ENCODE results near the gene PTPRD.

DNA sequence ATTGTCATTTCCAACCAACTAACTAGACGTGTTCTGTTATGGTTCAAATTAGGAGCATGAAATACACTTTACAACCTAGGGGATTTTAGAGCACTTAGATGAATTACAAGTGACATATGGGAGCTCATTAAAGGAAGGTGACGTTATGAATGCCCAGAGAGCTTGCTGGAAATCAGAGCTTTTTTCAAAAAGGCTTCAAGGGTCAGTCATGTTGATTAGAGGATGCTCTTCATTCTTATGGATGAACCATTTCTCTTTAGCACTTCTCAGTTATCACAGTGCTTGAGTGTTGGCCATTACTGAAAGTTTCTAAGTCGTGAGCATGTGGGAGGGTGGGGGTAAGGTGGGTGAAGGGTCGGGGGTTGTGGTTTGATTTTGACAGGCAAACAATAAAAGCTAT, 1567.7 kb downstream of the PTPRD start:
- TF ChIP-seq MCM2 (IDR thresholded peaks at IDR 0.05; ENCODE audit: low read depth), result no peak
- TF ChIP-seq ZC3H8 (IDR thresholded peaks at IDR 0.05), result no peak
- TF ChIP-seq SIX5 (IDR thresholded peaks at IDR 0.05; ENCODE audit: borderline replicate concordance in 1 of 2, insufficient read depth in 1 of 2, low read depth in 1 of 2, low read length in 2 of 2), result no peak
- TF ChIP-seq ZSCAN29 (IDR thresholded peaks at IDR 0.05), result no peak
- TF ChIP-seq YY1 (IDR thresholded peaks at IDR 0.05; ENCODE audit: borderline replicate concordance in 1 of 3, control insufficient read depth in 1 of 3, extremely low read depth in 1 of 3, insufficient read depth in 3 of 3, insufficient read length in 1 of 3, insufficient replicate concordance in 2 of 3, low read depth in 1 of 3, low read length in 2 of 3), result no peak
- TF ChIP-seq, protein P1, sequence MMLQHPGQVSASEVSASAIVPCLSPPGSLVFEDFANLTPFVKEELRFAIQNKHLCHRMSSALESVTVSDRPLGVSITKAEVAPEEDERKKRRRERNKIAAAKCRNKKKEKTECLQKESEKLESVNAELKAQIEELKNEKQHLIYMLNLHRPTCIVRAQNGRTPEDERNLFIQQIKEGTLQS (IDR thresholded peaks at IDR 0.05), result no peak
- TF ChIP-seq, protein P1 (CRISPR knock-in tag; conservative IDR thresholded peaks at IDR 0.05), result no peak
- TF ChIP-seq, protein P2, sequence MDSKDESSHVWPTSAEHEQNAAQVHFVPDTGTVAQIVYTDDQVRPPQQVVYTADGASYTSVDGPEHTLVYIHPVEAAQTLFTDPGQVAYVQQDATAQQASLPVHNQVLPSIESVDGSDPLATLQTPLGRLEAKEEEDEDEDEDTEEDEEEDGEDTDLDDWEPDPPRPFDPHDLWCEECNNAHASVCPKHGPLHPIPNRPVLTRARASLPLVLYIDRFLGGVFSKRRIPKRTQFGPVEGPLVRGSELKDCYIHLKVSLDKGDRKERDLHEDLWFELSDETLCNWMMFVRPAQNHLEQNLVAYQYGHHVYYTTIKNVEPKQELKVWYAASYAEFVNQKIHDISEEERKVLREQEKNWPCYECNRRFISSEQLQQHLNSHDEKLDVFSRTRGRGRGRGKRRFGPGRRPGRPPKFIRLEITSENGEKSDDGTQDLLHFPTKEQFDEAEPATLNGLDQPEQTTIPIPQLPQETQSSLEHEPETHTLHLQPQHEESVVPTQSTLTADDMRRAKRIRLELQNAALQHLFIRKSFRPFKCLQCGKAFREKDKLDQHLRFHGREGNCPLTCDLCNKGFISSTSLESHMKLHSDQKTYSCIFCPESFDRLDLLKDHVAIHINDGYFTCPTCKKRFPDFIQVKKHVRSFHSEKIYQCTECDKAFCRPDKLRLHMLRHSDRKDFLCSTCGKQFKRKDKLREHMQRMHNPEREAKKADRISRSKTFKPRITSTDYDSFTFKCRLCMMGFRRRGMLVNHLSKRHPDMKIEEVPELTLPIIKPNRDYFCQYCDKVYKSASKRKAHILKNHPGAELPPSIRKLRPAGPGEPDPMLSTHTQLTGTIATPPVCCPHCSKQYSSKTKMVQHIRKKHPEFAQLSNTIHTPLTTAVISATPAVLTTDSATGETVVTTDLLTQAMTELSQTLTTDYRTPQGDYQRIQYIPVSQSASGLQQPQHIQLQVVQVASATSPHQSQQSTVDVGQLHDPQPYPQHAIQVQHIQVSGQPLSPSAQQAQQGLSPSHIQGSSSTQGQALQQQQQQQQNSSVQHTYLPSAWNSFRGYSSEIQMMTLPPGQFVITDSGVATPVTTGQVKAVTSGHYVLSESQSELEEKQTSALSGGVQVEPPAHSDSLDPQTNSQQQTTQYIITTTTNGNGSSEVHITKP (IDR thresholded peaks at IDR 0.05; ENCODE audit: partially characterized antibody), result no peak
- no peak for TF ChIP-seq CBX2 (IDR thresholded peaks at IDR 0.05; ENCODE audit: insufficient read depth, low read length, poor library complexity, severe bottlenecking)
- TF ChIP-seq, protein P3, sequence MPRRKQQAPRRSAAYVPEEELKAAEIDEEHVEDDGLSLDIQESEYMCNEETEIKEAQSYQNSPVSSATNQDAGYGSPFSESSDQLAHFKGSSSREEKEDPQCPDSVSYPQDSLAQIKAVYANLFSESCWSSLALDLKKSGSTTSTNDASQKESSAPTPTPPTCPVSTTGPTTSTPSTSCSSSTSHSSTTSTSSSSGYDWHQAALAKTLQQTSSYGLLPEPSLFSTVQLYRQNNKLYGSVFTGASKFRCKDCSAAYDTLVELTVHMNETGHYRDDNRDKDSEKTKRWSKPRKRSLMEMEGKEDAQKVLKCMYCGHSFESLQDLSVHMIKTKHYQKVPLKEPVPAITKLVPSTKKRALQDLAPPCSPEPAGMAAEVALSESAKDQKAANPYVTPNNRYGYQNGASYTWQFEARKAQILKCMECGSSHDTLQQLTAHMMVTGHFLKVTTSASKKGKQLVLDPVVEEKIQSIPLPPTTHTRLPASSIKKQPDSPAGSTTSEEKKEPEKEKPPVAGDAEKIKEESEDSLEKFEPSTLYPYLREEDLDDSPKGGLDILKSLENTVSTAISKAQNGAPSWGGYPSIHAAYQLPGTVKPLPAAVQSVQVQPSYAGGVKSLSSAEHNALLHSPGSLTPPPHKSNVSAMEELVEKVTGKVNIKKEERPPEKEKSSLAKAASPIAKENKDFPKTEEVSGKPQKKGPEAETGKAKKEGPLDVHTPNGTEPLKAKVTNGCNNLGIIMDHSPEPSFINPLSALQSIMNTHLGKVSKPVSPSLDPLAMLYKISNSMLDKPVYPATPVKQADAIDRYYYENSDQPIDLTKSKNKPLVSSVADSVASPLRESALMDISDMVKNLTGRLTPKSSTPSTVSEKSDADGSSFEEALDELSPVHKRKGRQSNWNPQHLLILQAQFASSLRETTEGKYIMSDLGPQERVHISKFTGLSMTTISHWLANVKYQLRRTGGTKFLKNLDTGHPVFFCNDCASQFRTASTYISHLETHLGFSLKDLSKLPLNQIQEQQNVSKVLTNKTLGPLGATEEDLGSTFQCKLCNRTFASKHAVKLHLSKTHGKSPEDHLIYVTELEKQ (CRISPR knock-in tag; IDR thresholded peaks at IDR 0.05), result no peak
- no peak for TF ChIP-seq SMAD3 (CRISPR knock-in tag; conservative IDR thresholded peaks at IDR 0.05)
